HepG2 (cell line): ENCODE results near the gene SCUBE1. TPM values are rescaled to one million over a fixed set of nuclear protein-coding genes. Genes with fewer than 3 reads are reported as not detected.
A peak's percentile ranks its signal among the peaks of the same experiment; 100 is the strongest.

ENCODE experiments used
- ATAC-seq: fragments of 200-7000 bp; cut with Tn5 transposase; 3 replicates; pipeline ENCODE4 v1.9.1; 2020; ENCODE audit warnings: mild to moderate bottlenecking, moderate library complexity
- BruUV-seq: library from RNA; stranded (reverse); fragments of 400-500 nt; replicated peaks from 2 replicates; lab custom pipeline; 2021; lab: Mats Ljungman, UMichigan
- CTCF ChIA-PET: fragments of 300-600 bp; formaldehyde crosslinking; extraction: SDS; loops from one replicate; lab custom pipeline; 2021; ENCODE audit warnings: low total read pairs, inconsistent platforms, low intra/inter-chr PET ratio; lab: Yijun Ruan, JAX
- POLR2A ChIA-PET: fragments of 350-600 bp; sonication (Branson Sonifier 250); formaldehyde crosslinking; loops from one replicate; lab custom pipeline; 2020; ENCODE audit warnings: antibody characterized with exemption, inconsistent platforms; lab: Yijun Ruan, JAX
- DNase-seq: peaks from one replicate; pipeline ENCODE4 v3.0.0-alpha.2; 2015; ENCODE audit warnings: low spot score
- FAIRE-seq: peaks from 3 replicates; lab custom pipeline; 2011; peaks lifted over from hg19 to GRCh38; lab: Jason Lieb, UNC
- H2AFZ ChIP-seq: one replicate; pipeline ENCODE4 v1.6.1; 2011; ENCODE audit warnings: low read length, inconsistent platforms
- H3K27ac ChIP-seq: fragments of 300-600 bp; 3 replicates; pipeline ENCODE4 v1.8.0; 2011; ENCODE audit warnings: mixed run types, mild to moderate bottlenecking, mixed read lengths, low read length, inconsistent platforms; ENCODE audit not compliant: insufficient read depth; ENCODE audit errors: extremely low read length
- H3K27me3 ChIP-seq, 2 experiments: fragments of 200-600 bp in 1 of 2; 2 replicates in 1 of 2; 3 replicates in 1 of 2; pipeline versions ENCODE4 v1.6.0 to v1.8.0; 2011; ENCODE audit warnings: low read length in 2 of 2, mild to moderate bottlenecking in 2 of 2, moderate library complexity in 2 of 2, inconsistent platforms in 1 of 2; ENCODE audit not compliant: insufficient read depth in 2 of 2, control insufficient read depth in 1 of 2
- H3K36me3 ChIP-seq, 2 experiments: fragments of 200-600 bp in 1 of 2; replicated peaks in 1 of 2; 2 replicates in 1 of 2; 3 replicates in 1 of 2; pipeline versions ENCODE4 v1.5.1 to v1.8.0; 2011; ENCODE audit warnings: low read length in 2 of 2, inconsistent platforms in 1 of 2; ENCODE audit not compliant: insufficient read depth in 2 of 2, control insufficient read depth in 1 of 2
- H3K4me1 ChIP-seq: 2 replicates; pipeline ENCODE4 v1.5.1; 2012; ENCODE audit warnings: low read length, inconsistent platforms; ENCODE audit not compliant: insufficient read depth
- H3K4me2 ChIP-seq: 2 replicates; pipeline ENCODE4 v1.6.0; 2011; ENCODE audit warnings: low read depth, low read length, inconsistent platforms
- H3K4me3 ChIP-seq, 3 experiments: fragments of 200-600 bp in 1 of 3; sonication (generic), shearing (Covaris generic) in 1 of 3; replicated peaks in 1 of 3; 2 replicates each; pipeline ENCODE4 v1.5.1; 2011 to 2016; ENCODE audit warnings: low read length in 3 of 3, inconsistent platforms in 2 of 3, low read depth in 2 of 3, mild to moderate bottlenecking in 2 of 3, control low read depth in 1 of 3, mixed read lengths in 1 of 3; ENCODE audit not compliant: insufficient read depth in 1 of 3
- H3K79me2 ChIP-seq: one replicate; pipeline ENCODE4 v1.6.1; 2011; ENCODE audit warnings: low read length, inconsistent platforms; ENCODE audit not compliant: insufficient read depth
- H3K9ac ChIP-seq: 2 replicates; pipeline ENCODE4 v1.6.0; 2011; ENCODE audit warnings: mild to moderate bottlenecking, low read depth, low read length, inconsistent platforms; ENCODE audit not compliant: insufficient read depth
- H3K9me3 ChIP-seq: 2 replicates; pipeline ENCODE4 v1.5.1; 2012; ENCODE audit warnings: mild to moderate bottlenecking, low read length
- H4K20me1 ChIP-seq: 2 replicates; pipeline ENCODE4 v1.6.0; 2011; ENCODE audit warnings: inconsistent platforms, mild to moderate bottlenecking, low read length, moderate library complexity; ENCODE audit not compliant: insufficient read depth
- CEBPB ChIP-seq: IDR thresholded peaks from 2 replicates; pipeline ENCODE4 v1.6.1; 2011; ENCODE audit warnings: low read depth, low read length, improper control_type of control experiment, borderline replicate concordance
- MEIS1 ChIP-seq: sonication (generic); formaldehyde crosslinking; IDR thresholded peaks from 2 replicates; pipeline ENCODE4 v1.9.0; 2021; ENCODE audit warnings: mild to moderate bottlenecking, missing genetic modification reagents, moderate library complexity, borderline replicate concordance
- PAXIP1 ChIP-seq: sonication (generic); formaldehyde crosslinking; conservative IDR thresholded peaks from 2 replicates; pipeline ENCODE4 v1.4.0; 2020; ENCODE audit warnings: mild to moderate bottlenecking, missing genetic modification reagents, moderate library complexity
- ZMAT5 ChIP-seq: sonication (generic); formaldehyde crosslinking; IDR thresholded peaks from 2 replicates; pipeline ENCODE4 v1.5.0; 2020; ENCODE audit warnings: mild to moderate bottlenecking, low read depth, missing genetic modification reagents, borderline replicate concordance
- ZNF768 ChIP-seq: sonication (generic); formaldehyde crosslinking; IDR thresholded peaks from 2 replicates; pipeline ENCODE4 v1.4.0; 2020; ENCODE audit warnings: missing genetic modification reagents
- WGBS: methylation state at CpG from one replicate; pipeline ENCODE4 v1.1.6; 2017; ENCODE audit warnings: low lambda C conversion rate; 5-methylcytosine and 5-hydroxymethylcytosine counted together
- in situ Hi-C: cut with HindIII; loops from 2 replicates; pipeline ENCODE4 v1.10.0; 2017; ENCODE audit warnings: low pct_unique_long_range_greater_than_20kb; ENCODE audit not compliant: extremely low pct_ligation_motif_present
- intact Hi-C: fragments of 100-400 bp; cut with micrococcal nuclease; formaldehyde crosslinking; loops from one replicate; pipeline ENCODE4 v1.10.0; 2022; ENCODE audit not compliant: unreplicated experiment
- polyA plus RNA-seq, 8 experiments: library from polyadenylated mRNA; depleted of rRNA in 3 of 8; stranded (reverse) in 7 of 8; unstranded in 1 of 8; fragments of >200 nt; fragmentation: Illumina TruSeq in 4 of 8; extraction: Trizol in 4 of 8; gene quantifications; 2 replicates each; pipeline versions ENCODE4 v1.2.1 to v1.2.3, GENCODE V29; 2011 to 2016; ENCODE audit warnings: low read depth in 4 of 8, missing spikeins in 1 of 8, mixed read lengths in 1 of 8; ENCODE audit not compliant: insufficient read depth in 1 of 8
- total RNA-seq, 5 experiments: library from RNA; depleted of rRNA; stranded (reverse); fragments of >200 nt; fragmentation: Illumina TruSeq; extraction: Trizol; gene quantifications; 2 replicates each; pipeline ENCODE4 v1.2.3, GENCODE V29; 2016; ENCODE audit warnings: low read depth in 1 of 5

The SCUBE1 gene
- total and polyA plus RNA-seq, 2 of the 13 experiments (the other 11 are each of a cell fraction or from before 2014, with no cell fraction given), result under 0.01 to 0.05 TPM

- TF ChIP-seq ZMAT5 (CRISPR knock-in tag) (no peak), PAXIP1 (CRISPR knock-in tag) (no peak), MEIS1 (CRISPR knock-in tag) (no peak)
These were observed 173.1 kb downstream of the SCUBE1 start (continued) for GRCh38 chr22:43170131-43170480.

GRCh38 chr22:43169310-43170130, 173.7 kb downstream of the SCUBE1 start:
- POLR2A ChIA-PET, result no interaction called here
- H3K36me3 ChIP-seq, result peaks cover 12 to 33% of the 10 kb centered on the region in 2 experiments
- intact Hi-C loops, result no loop called here
- no peaks in the 10 kb centered on the region for H3K4me1 ChIP-seq
- no TSS peak for BruUV-seq
- no peaks in the 10 kb centered on the region for H4K20me1 ChIP-seq
- ATAC-seq (no peak), DNase-seq (no peak)
- H3K79me2 ChIP-seq, result no peaks in the 10 kb centered on the region
- WGBS, result 97% methylated on average over 11 of the region's 23 CpGs
- no peak overlapping the region for H3K27ac ChIP-seq
- no peaks in the 10 kb centered on the region for H3K27me3 ChIP-seq
- no peaks in the 10 kb centered on the region for H3K9me3 ChIP-seq
- no peak for TF ChIP-seq CEBPB
- peak; percentile 58 for TF ChIP-seq ZNF768
- TF ChIP-seq, all 625 proteins: peak for 1
- CTCF ChIA-PET, result no interaction called here
- in situ Hi-C loops, result no loop called here
- H3K4me3 ChIP-seq, result no peak overlapping the region
- no peak overlapping the region for H2AFZ ChIP-seq
- no peak overlapping the region for H3K4me2 ChIP-seq
- no peak overlapping the region for H3K9ac ChIP-seq
- FAIRE-seq, result no peak
